ENCODE measurements around the gene PNRC2. TPM values are rescaled to one million over a fixed set of nuclear protein-coding genes. Genes with fewer than 3 reads are reported as not detected.

The PNRC2 gene
- total and polyA plus RNA-seq, 2 donors (not counting 3 experiments of a cell fraction or from before 2014, with no cell fraction given): 70.2 to 77.8 TPM

DNA sequence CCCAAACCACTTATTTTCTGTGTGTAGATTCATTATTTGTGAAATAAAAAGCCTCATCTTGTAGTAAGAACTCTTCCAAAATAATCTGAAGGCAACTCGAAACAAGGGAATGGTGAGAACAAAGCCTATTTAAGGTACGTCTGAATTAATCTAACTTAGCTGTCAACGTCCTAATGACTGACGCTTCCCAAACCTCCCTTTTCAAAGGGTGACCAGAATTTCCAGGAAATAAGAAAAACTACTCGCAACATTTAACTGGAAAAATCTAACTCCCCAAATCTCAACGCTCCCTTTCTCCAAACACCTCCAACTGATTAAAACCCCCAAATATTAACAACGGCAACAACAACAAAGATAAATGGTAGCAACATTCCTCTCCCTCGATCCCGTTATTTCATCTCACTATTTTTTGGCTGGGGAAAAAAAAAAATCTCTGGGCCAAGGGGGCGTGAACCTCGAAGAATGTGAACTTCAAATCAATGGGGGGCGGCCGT, 19.8 kb downstream of the PNRC2 start:
- intact Hi-C loops (cut with micrococcal nuclease) (no loop called here), dilution Hi-C loops (cut with MboI; ENCODE audit: extremely low pct_ligation_motif_present, low sequenced_read_pairs) (no loop called here)
- no peaks in the 10 kb centered on the region for H3K9me1 ChIP-seq (replicated peaks; ENCODE audit: control insufficient read depth, extremely low read depth, insufficient read depth, low read length)
- no peak for TF ChIP-seq POLR2AphosphoS5 (IDR thresholded peaks at IDR 0.05; ENCODE audit: insufficient read depth, low read depth, low read length)
- no peak for TF ChIP-seq FOS (IDR thresholded peaks at IDR 0.05; ENCODE audit: borderline replicate concordance, insufficient read depth, low read length)
- TF ChIP-seq GATA2 (IDR thresholded peaks at IDR 0.05; ENCODE audit: insufficient read depth, insufficient read length, low read depth, low read length): no peak
- H3K79me2 ChIP-seq (ENCODE audit: control insufficient read depth, insufficient read depth, low read length): peaks cover 57% of the 10 kb centered on the region
- peak; percentile 40 for DNase-seq (ENCODE audit: low read depth, low spot score)
- H3K4me1 ChIP-seq (ENCODE audit: control insufficient read depth, extremely low read depth, insufficient read depth, low read length): peaks cover 40% of the 10 kb centered on the region
- H3K36me3 ChIP-seq (ENCODE audit: control insufficient read depth in 2 of 2, extremely low read depth in 1 of 2, insufficient read depth in 2 of 2, low read length in 2 of 2): peaks cover 0 to 8% of the 10 kb centered on the region in 2 experiments
- H2AFZ ChIP-seq (ENCODE audit: low read depth, low read length): no peak overlapping the region
- peak overlapping the region; percentile 98 for H3K9ac ChIP-seq (replicated peaks; ENCODE audit: extremely low read depth, insufficient read depth, low read length)
- ChIA-PET POLR2A (no interaction called here), CTCF (interaction anchor here (1.0 to 5.8 kb wide), 3 partner anchors 10 to 49 kb away, joined by 3 to 61 read pairs (median 4); no protein-coding TSS in a partner anchor)
- peaks cover 22% of the 10 kb centered on the region for H4K20me1 ChIP-seq (replicated peaks; ENCODE audit: control insufficient read depth, extremely low read depth, insufficient read depth, low read length)
- peak overlapping the region; percentile 79 to 100 (median 85) for H3K4me3 ChIP-seq (replicated peaks in 1 of 3; ENCODE audit: insufficient read depth in 1 of 3, low read depth in 1 of 3, low read length in 3 of 3)
- peak; percentile 50 for FAIRE-seq
- BruUV-seq (replicated peaks): TSS peak; percentile 36
- no peaks in the 10 kb centered on the region for H3K27me3 ChIP-seq (ENCODE audit: control insufficient read depth in 2 of 2, insufficient read depth in 2 of 2, low read length in 2 of 2)
- H3K9me3 ChIP-seq (replicated peaks; ENCODE audit: control insufficient read depth, insufficient read depth, low read length): no peaks in the 10 kb centered on the region
- H3K27ac ChIP-seq (ENCODE audit: insufficient read depth, low read depth, low read length): peak overlapping the region; percentile 94
- peak overlapping the region; percentile 98 for H3K4me2 ChIP-seq (ENCODE audit: insufficient read depth, low read length)

DNA sequence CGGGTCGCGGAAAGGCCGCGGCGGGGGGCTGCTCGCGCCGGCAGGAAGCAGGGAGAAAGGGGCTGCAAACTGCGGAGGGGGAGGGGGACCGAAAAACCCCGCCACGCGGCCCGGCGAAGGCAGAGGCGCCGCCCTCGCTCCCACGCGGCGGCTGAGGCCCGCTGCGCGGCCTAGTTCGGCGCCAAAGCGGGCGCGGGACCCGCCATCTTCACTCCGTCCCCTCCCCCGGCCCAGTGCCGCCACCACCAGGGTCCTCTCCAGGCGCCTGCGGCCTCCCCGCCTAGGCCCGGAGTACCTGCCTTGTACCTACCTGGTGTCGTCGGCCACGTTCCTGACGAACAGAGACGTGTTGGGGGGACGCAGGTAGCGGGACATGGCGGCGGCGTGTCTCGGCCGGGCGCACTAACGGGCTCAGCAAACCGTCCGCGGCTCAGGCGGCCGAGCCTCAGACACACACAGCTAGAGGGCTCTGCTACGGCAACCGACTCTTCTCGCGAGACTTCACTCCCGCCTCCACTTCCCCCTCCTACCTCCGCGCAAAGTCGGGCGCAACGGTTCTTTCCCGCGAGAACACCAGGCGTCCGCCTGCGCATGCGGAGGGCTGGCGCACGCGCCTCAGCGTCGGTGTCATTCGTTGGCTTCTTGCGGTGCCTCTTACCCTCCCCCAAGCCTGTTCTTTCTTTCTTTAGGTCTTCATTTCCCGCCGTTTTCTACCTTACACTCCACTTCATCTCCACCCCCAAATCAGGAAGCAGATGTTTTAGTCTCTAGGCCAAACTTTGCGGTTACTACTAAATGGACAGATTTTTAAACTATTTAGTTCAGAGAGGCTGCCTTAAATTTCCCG, 20.5 kb downstream of the PNRC2 start, which contains the start of gene SRSF10:
Gene SRSF10 (minus strand): TSS at position 447 of the 847 bp plus-strand sequence. CDS start 72 bp downstream, at position 375.
- H3K9ac ChIP-seq (replicated peaks; ENCODE audit: extremely low read depth, insufficient read depth, low read length): peak within 1 kb of the TSS; percentile 98
- H3K9me3 ChIP-seq (replicated peaks; ENCODE audit: control insufficient read depth, insufficient read depth, low read length): no peaks in the 10 kb centered on the region
- H3K79me2 ChIP-seq (ENCODE audit: control insufficient read depth, insufficient read depth, low read length): peaks cover 50% of the 10 kb centered on the region
- dilution Hi-C loops (cut with MboI; ENCODE audit: extremely low pct_ligation_motif_present, low sequenced_read_pairs) (no loop called here), intact Hi-C loops (cut with micrococcal nuclease) (loop anchor here (1.0 kb wide), 4 partner anchors 21 to 48 kb away; partner anchors contain the start of gene PNRC2)
- ChIA-PET POLR2A (interaction anchor here (0.6 to 1.1 kb wide), 5 partner anchors 9 to 48 kb away, joined by 3 to 6 read pairs (median 3); no protein-coding TSS in a partner anchor), CTCF (interaction anchor here (1.0 to 5.8 kb wide), 5 partner anchors 9 to 48 kb away, joined by 3 to 61 read pairs (median 4); no protein-coding TSS in a partner anchor)
- TF ChIP-seq, protein P1, sequence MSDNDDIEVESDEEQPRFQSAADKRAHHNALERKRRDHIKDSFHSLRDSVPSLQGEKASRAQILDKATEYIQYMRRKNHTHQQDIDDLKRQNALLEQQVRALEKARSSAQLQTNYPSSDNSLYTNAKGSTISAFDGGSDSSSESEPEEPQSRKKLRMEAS (IDR thresholded peaks at IDR 0.05; ENCODE audit: insufficient read depth, insufficient read length): peak; percentile 71
- TF ChIP-seq JUN (IDR thresholded peaks at IDR 0.05; ENCODE audit: borderline replicate concordance, insufficient read depth, insufficient read length, low read depth): no peak
- TF ChIP-seq POLR2A (IDR thresholded peaks at IDR 0.05; ENCODE audit: low read depth, low read length): peak; percentile 98
- no peak for TF ChIP-seq FOS (IDR thresholded peaks at IDR 0.05; ENCODE audit: borderline replicate concordance, insufficient read depth, low read length)
- TF ChIP-seq EZH2 (IDR thresholded peaks at IDR 0.05; ENCODE audit: borderline replicate concordance, low read depth, low read length, severe bottlenecking): no peak
- no peak for TF ChIP-seq GATA2 (IDR thresholded peaks at IDR 0.05; ENCODE audit: insufficient read depth, insufficient read length, low read depth, low read length)
- TF ChIP-seq POLR2AphosphoS5 (IDR thresholded peaks at IDR 0.05; ENCODE audit: insufficient read depth, low read depth, low read length): peak; percentile 99
- peak; percentile 41 for TF ChIP-seq MYC (IDR thresholded peaks at IDR 0.05; ENCODE audit: low read depth, low read length)
- TF ChIP-seq, protein P2, sequence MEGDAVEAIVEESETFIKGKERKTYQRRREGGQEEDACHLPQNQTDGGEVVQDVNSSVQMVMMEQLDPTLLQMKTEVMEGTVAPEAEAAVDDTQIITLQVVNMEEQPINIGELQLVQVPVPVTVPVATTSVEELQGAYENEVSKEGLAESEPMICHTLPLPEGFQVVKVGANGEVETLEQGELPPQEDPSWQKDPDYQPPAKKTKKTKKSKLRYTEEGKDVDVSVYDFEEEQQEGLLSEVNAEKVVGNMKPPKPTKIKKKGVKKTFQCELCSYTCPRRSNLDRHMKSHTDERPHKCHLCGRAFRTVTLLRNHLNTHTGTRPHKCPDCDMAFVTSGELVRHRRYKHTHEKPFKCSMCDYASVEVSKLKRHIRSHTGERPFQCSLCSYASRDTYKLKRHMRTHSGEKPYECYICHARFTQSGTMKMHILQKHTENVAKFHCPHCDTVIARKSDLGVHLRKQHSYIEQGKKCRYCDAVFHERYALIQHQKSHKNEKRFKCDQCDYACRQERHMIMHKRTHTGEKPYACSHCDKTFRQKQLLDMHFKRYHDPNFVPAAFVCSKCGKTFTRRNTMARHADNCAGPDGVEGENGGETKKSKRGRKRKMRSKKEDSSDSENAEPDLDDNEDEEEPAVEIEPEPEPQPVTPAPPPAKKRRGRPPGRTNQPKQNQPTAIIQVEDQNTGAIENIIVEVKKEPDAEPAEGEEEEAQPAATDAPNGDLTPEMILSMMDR (IDR thresholded peaks at IDR 0.05; ENCODE audit: extremely low read depth in 1 of 2, insufficient read depth in 1 of 2, low read depth in 1 of 2, low read length in 2 of 2): peak in 1 of 2 donors; percentile 39
- peak; percentile 99 for DNase-seq (ENCODE audit: low read depth, low spot score)
- no TSS peak for BruUV-seq (replicated peaks)
- peaks cover 21% of the 10 kb centered on the region for H4K20me1 ChIP-seq (replicated peaks; ENCODE audit: control insufficient read depth, extremely low read depth, insufficient read depth, low read length)
- peak within 1 kb of the TSS; percentile 94 for H3K27ac ChIP-seq (ENCODE audit: insufficient read depth, low read depth, low read length)
- H3K4me3 ChIP-seq (replicated peaks in 1 of 3; ENCODE audit: insufficient read depth in 1 of 3, low read depth in 1 of 3, low read length in 3 of 3): peak within 1 kb of the TSS; percentile 79 to 100 (median 85)
- peak within 1 kb of the TSS; percentile 67 for H2AFZ ChIP-seq (ENCODE audit: low read depth, low read length)
- peaks cover 46% of the 10 kb centered on the region for H3K4me1 ChIP-seq (ENCODE audit: control insufficient read depth, extremely low read depth, insufficient read depth, low read length)
- peaks cover 0 to 5% of the 10 kb centered on the region in 2 experiments for H3K36me3 ChIP-seq (ENCODE audit: control insufficient read depth in 2 of 2, extremely low read depth in 1 of 2, insufficient read depth in 2 of 2, low read length in 2 of 2)
- FAIRE-seq: peak; percentile 83
- H3K4me2 ChIP-seq (ENCODE audit: insufficient read depth, low read length): peak within 1 kb of the TSS; percentile 98
- H3K27me3 ChIP-seq (ENCODE audit: control insufficient read depth in 2 of 2, insufficient read depth in 2 of 2, low read length in 2 of 2): no peaks in the 10 kb centered on the region
- no peaks in the 10 kb centered on the region for H3K9me1 ChIP-seq (replicated peaks; ENCODE audit: control insufficient read depth, extremely low read depth, insufficient read depth, low read length)

Data from endothelial cell of umbilical vein (primary cell).